ENCODE data around the gene MS4A4E.

MS4A4E gene

GRCh38 chr11:60263402-60263801 lies 20.5 kb upstream of the MS4A4E start:
- no peaks in the 10 kb centered on the region for H3K36me3 ChIP-seq
- no peak for TF ChIP-seq CTCF (IDR thresholded peaks at IDR 0.05)
- no peaks in the 10 kb centered on the region for H3K9me3 ChIP-seq
- no peaks in the 10 kb centered on the region for H3K27me3 ChIP-seq
- no peak overlapping the region for H3K4me3 ChIP-seq (ENCODE audit: low read depth in 1 of 2, low read length in 1 of 2)
- H3K27ac ChIP-seq = no peak overlapping the region
- H3K4me1 ChIP-seq (ENCODE audit: control insufficient read depth in 1 of 2, insufficient read depth in 1 of 2, low read depth in 1 of 2, low read length in 1 of 2) = no peaks in the 10 kb centered on the region

- Histone ChIP-seq H3K9me3 (no peaks in the 10 kb centered on the region), H3K4me3 (ENCODE audit: low read depth in 1 of 2, low read length in 1 of 2) (no peak overlapping the region), H3K27ac (no peak overlapping the region), H3K4me1 (ENCODE audit: control insufficient read depth in 1 of 2, insufficient read depth in 1 of 2, low read depth in 1 of 2, low read length in 1 of 2) (no peaks in the 10 kb centered on the region), H3K27me3 (no peaks in the 10 kb centered on the region), H3K36me3 (no peaks in the 10 kb centered on the region)
- no peak for TF ChIP-seq CTCF (IDR thresholded peaks at IDR 0.05)
Observed at GRCh38 chr11:60261014-60261413, 18.1 kb upstream of the MS4A4E start.

- no peaks in the 10 kb centered on the region for H3K36me3 ChIP-seq
- H3K9me3 ChIP-seq = peaks cover 8% of the 10 kb centered on the region
- peaks cover 3 to 4% of the 10 kb centered on the region in 2 experiments for H3K4me1 ChIP-seq (ENCODE audit: control insufficient read depth in 1 of 2, insufficient read depth in 1 of 2, low read depth in 1 of 2, low read length in 1 of 2)
- TF ChIP-seq CTCF (IDR thresholded peaks at IDR 0.05) = no peak
- no peak overlapping the region for H3K4me3 ChIP-seq (ENCODE audit: low read depth in 1 of 2, low read length in 1 of 2)
- no peak overlapping the region for H3K27ac ChIP-seq
- no peaks in the 10 kb centered on the region for H3K27me3 ChIP-seq
Observed at GRCh38 chr11:60257956-60258722, 15.2 kb upstream of the MS4A4E start.

- H3K36me3 ChIP-seq = no peaks in the 10 kb centered on the region
- H3K9me3 ChIP-seq = peaks cover 8% of the 10 kb centered on the region
- H3K4me3 ChIP-seq (ENCODE audit: low read depth in 1 of 2, low read length in 1 of 2) = no peak overlapping the region
- no peak for TF ChIP-seq CTCF (IDR thresholded peaks at IDR 0.05)
- H3K4me1 ChIP-seq (ENCODE audit: control insufficient read depth in 1 of 2, insufficient read depth in 1 of 2, low read depth in 1 of 2, low read length in 1 of 2) = peaks cover 20 to 23% of the 10 kb centered on the region in 2 experiments
- no peaks in the 10 kb centered on the region for H3K27me3 ChIP-seq
- H3K27ac ChIP-seq = peak overlapping the region; percentile 51
Observed at GRCh38 chr11:60252213-60253108, 9.5 kb upstream of the MS4A4E start.

GRCh38 chr11:60251485-60252212 lies 8.7 kb upstream of the MS4A4E start:
- no peak for TF ChIP-seq CTCF (IDR thresholded peaks at IDR 0.05)
- H3K27ac ChIP-seq = peak overlapping the region; percentile 51
- no peaks in the 10 kb centered on the region for H3K27me3 ChIP-seq
- H3K4me1 ChIP-seq (ENCODE audit: control insufficient read depth in 1 of 2, insufficient read depth in 1 of 2, low read depth in 1 of 2, low read length in 1 of 2) = peaks cover 20 to 23% of the 10 kb centered on the region in 2 experiments
- H3K9me3 ChIP-seq = peaks cover 8% of the 10 kb centered on the region
- H3K4me3 ChIP-seq (ENCODE audit: low read depth in 1 of 2, low read length in 1 of 2) = no peak overlapping the region
- H3K36me3 ChIP-seq = no peaks in the 10 kb centered on the region
